ENCODE data around the gene ADIPOR2. TPM values are rescaled to one million over a fixed set of nuclear protein-coding genes. Genes with fewer than 3 reads are reported as not detected.

The ADIPOR2 gene
- polyA plus RNA-seq, 3 donors: 3.9 to 14.6 (median 6.2) TPM

GRCh38 chr12:1777798-1778197 lies 86.9 kb downstream of the ADIPOR2 start:
- no peak overlapping the region for H3K4me3 ChIP-seq (replicated peaks in 1 of 3; ENCODE audit: low read depth in 2 of 3, low read length in 3 of 3)
- no peaks in the 10 kb centered on the region for H3K9me3 ChIP-seq (replicated peaks in 1 of 2; ENCODE audit: control insufficient read depth in 1 of 2, insufficient read depth in 1 of 2, low read length in 2 of 2)
- H3K4me2 ChIP-seq (replicated peaks; ENCODE audit: extremely low read depth, low read length, poor library complexity, severe bottlenecking): no peak overlapping the region
- Mint-ChIP-seq H3K27ac (no peak overlapping the region), H3K9me3 (no peaks in the 10 kb centered on the region), H3K36me3 (peaks cover 63 to 71% of the 10 kb centered on the region in 2 donors), H3K27me3 (ENCODE audit: low read depth in 3 of 3) (no peaks in the 10 kb centered on the region), H3K4me1 (no peaks in the 10 kb centered on the region), H3K4me3 (no peak overlapping the region)
- intact Hi-C loops (cut with micrococcal nuclease): no loop called here
- TF ChIP-seq CTCF (IDR thresholded peaks at IDR 0.05): no peak
- no peak overlapping the region for H2AFZ ChIP-seq (ENCODE audit: insufficient read depth, low read depth, low read length, poor library complexity, severe bottlenecking)
- H3K27me3 ChIP-seq (ENCODE audit: control insufficient read depth in 2 of 2, insufficient read depth in 2 of 2, low read length in 2 of 2): no peaks in the 10 kb centered on the region
- no peak for DNase-seq
- H3K36me3 ChIP-seq (replicated peaks in 1 of 2; ENCODE audit: control insufficient read depth in 1 of 2, insufficient read depth in 2 of 2, low read length in 2 of 2): peaks cover 50 to 89% of the 10 kb centered on the region in 2 donors
- no peak overlapping the region for H3K9ac ChIP-seq (ENCODE audit: insufficient read depth, low read length, poor library complexity, severe bottlenecking)
- H4K20me1 ChIP-seq (ENCODE audit: insufficient read depth, low read length): peaks cover 17% of the 10 kb centered on the region
- H3K79me2 ChIP-seq (ENCODE audit: insufficient read depth, low read length): no peaks in the 10 kb centered on the region
- H3K27ac ChIP-seq (ENCODE audit: low read depth in 1 of 2, low read length in 2 of 2): no peak overlapping the region
- WGBS (ENCODE audit: insufficient coverage): 89% methylated on average over 3 of the region's 5 CpGs
- H3K4me1 ChIP-seq (ENCODE audit: control insufficient read depth in 1 of 2, insufficient read depth in 2 of 2, low read length in 2 of 2): no peaks in the 10 kb centered on the region

- Histone ChIP-seq H3K4me1 (ENCODE audit: control insufficient read depth in 1 of 2, insufficient read depth in 2 of 2, low read length in 2 of 2) (no peaks in the 10 kb centered on the region), H3K4me2 (replicated peaks; ENCODE audit: extremely low read depth, low read length, poor library complexity, severe bottlenecking) (no peak overlapping the region), H3K27me3 (ENCODE audit: control insufficient read depth in 2 of 2, insufficient read depth in 2 of 2, low read length in 2 of 2) (no peaks in the 10 kb centered on the region), H3K36me3 (replicated peaks in 1 of 2; ENCODE audit: control insufficient read depth in 1 of 2, insufficient read depth in 2 of 2, low read length in 2 of 2) (peaks cover 52 to 89% of the 10 kb centered on the region in 2 donors), H3K9me3 (replicated peaks in 1 of 2; ENCODE audit: control insufficient read depth in 1 of 2, insufficient read depth in 1 of 2, low read length in 2 of 2) (no peaks in the 10 kb centered on the region), H2AFZ (ENCODE audit: insufficient read depth, low read depth, low read length, poor library complexity, severe bottlenecking) (no peak overlapping the region), H4K20me1 (ENCODE audit: insufficient read depth, low read length) (peaks cover 17% of the 10 kb centered on the region), H3K27ac (ENCODE audit: low read depth in 1 of 2, low read length in 2 of 2) (no peak overlapping the region), H3K79me2 (ENCODE audit: insufficient read depth, low read length) (no peaks in the 10 kb centered on the region), H3K4me3 (replicated peaks in 1 of 3; ENCODE audit: low read depth in 2 of 3, low read length in 3 of 3) (no peak overlapping the region), H3K9ac (ENCODE audit: insufficient read depth, low read length, poor library complexity, severe bottlenecking) (no peak overlapping the region)
- Mint-ChIP-seq H3K4me3 (no peak overlapping the region), H3K9me3 (no peaks in the 10 kb centered on the region), H3K27ac (no peak overlapping the region), H3K27me3 (ENCODE audit: low read depth in 3 of 3) (no peaks in the 10 kb centered on the region), H3K4me1 (no peaks in the 10 kb centered on the region), H3K36me3 (peaks cover 62 to 71% of the 10 kb centered on the region in 2 donors)
- no peak for TF ChIP-seq CTCF (IDR thresholded peaks at IDR 0.05)
- intact Hi-C loops (cut with micrococcal nuclease): no loop called here
- WGBS (ENCODE audit: insufficient coverage): no CpG with 5 or more reads among the region's 4 CpGs
- no peak for DNase-seq
These were observed 88.0 kb downstream of the ADIPOR2 start for GRCh38 chr12:1778911-1779310.
